Stimulated activated CD4-positive, alpha-beta T cell treated with anti-CD3 and anti-CD28 coated beads, Interleukin-12 subunit alpha, Interleukin-12 subunit beta, amount 100 ng/mL, for 48 hours (primary cell): ENCODE results near the gene NXPE3.

Experiments
- DNase-seq, 3 donors: peaks; one replicate each; pipeline ENCODE4 v3.0.0-alpha.2; 2020; ENCODE audit warnings: low read depth in 2 of 3, low spot score in 1 of 3

NXPE3 gene

GRCh38 chr3:101828691-101829436 is 49.9 kb downstream of the NXPE3 start:
- peak; percentile 29 to 45 (median 45) for DNase-seq

- no peak for DNase-seq
These were observed 50.4 kb downstream of the NXPE3 start for GRCh38 chr3:101829437-101829830.

DNA sequence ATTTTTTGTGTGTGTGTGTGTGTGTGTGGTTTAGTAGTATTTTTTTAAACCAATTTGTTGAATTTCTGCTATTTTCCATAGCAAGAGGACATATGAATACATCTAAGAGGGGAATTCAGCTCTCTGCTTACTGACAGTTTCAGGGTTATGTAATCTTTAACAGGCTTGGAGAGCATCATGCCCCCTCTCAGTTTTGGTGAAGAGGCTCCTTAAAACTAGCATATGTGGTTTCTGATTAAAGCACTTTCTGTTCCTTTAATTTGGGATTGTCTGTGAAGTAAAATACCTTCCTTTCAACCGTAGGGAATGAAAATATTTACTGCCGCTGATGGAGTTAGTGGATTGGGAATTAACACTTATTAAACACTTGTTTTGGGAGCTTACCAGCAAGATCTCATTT is 50.9 kb downstream of the NXPE3 start:
- no peak for DNase-seq

DNA sequence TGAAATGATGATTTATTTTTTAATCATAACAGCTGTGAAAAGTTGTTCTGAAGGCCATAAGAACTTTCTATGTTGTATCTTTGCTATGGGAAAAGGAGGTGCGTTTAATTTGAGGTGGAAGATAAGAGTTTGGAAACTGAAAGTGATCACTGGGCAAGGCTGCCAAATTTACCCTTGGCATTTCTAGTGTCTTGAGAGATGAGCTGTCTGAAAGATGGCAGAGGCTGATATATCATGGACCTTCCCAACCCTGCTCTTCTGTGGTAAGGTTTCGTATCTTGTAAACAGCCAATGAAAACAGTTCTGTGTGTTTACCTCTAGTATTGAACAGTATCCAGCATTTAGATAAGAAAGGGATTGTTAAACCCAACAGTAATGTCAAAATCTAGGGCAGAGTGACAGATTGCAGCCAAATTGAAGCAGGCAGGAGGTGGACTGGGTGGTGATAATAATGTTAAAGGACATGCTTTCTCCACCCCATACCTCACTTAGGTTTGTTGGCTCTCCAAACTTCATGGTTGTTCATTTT is 54.5 kb downstream of the NXPE3 start:
- no peak for DNase-seq

- DNase-seq = no peak
These were observed 56.7 kb downstream of the NXPE3 start for GRCh38 chr3:101835676-101836075.

DNA sequence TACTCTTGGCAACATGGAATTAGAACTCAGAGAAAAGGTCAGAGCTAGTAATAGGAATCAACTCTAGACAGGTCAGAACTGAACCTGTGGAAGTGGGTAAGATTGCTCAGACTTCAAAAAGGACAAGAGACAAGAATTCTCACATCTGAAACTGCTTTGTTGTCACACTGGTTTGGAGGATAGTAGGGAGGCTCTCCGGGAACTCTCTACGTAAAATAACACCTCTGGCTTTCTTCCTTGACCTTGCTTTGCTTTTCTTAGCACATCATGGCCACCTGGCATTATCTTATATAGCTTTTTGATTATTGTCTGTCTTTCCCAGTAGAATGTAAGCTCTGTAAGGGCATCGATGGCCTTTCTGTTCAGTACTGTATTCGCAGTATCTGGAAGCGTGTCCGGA is 57.1 kb downstream of the NXPE3 start:
- no peak for DNase-seq

DNA sequence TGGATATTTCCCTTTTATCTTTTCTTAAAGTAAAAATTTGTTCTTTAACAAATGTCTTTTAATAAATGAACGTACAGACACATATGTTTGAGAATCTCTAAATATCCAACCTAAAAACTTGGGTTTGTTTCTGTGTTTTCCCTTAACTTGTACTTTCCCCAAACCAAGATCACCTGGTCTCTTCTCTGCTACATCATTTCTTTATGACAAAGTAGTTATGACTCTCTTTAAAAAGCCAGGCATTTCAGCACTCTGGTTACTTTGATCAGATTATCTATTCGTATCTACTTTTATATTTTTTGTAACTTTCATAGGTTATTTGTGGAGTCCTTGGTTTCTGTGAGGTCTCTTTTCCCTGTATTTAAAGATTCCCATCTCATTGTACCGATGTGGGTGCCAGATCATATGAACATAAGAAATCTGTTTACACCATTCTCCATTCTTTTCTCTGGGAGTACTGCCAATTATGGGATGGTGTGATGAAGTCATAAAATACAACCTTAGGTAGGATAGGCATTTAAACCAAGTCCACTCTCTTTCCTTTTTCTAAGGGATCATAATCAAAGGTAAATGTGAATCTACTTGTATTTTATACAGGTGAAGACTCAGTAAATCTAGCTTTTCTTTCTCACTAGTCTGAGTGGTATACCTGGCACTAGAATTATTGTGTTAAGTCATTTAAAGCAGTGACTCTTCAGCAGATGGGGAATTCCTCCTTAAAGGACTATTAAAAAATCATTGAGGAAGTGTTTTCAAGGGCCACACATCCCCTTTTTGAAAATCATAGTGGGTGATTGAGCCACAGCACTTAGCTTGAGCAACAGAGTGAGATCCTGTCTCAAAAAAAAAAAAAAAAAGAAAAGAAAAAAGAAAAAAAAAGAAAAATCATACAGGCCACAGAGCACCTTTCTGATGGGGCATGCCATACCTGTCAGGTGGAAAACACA is 57.9 kb downstream of the NXPE3 start:
- no peak for DNase-seq

DNA sequence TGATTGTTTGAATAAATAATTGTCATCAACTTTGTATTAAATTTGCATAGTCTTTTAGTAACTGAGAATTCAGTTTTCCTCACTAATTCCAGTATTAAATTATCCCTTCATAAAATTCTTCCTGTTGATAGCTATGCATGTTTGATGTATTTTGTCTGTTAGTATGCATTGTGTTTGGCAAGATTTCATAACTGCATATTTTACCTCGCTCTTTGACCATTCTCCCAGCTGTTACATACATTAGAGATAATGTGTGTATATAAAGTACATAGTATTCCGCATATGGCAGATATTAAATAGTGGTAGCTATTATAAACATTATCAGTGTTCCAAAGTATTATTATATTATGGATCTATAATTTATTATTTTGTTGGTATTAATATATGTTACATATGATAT is 59.7 kb downstream of the NXPE3 start:
- DNase-seq = no peak

DNA sequence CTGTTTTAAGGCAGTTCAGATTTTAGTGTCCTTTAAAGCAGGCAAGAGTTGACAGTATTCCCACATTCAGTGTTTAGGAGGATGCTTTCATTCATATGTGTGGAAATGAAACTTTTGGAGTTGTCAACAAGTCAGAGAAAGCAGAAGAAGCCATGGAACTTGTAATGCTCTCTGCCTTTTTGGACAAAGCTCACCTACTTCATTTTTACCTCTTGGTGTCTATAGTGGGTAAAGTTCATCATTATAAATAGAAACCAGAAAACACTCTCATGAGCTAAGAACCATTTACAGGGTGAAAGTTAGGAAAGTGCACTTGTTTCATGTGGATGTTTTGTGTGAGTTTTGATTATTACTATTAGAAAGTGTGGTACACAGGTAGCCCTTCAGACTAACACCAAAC is 61.1 kb downstream of the NXPE3 start:
- DNase-seq = no peak

DNA sequence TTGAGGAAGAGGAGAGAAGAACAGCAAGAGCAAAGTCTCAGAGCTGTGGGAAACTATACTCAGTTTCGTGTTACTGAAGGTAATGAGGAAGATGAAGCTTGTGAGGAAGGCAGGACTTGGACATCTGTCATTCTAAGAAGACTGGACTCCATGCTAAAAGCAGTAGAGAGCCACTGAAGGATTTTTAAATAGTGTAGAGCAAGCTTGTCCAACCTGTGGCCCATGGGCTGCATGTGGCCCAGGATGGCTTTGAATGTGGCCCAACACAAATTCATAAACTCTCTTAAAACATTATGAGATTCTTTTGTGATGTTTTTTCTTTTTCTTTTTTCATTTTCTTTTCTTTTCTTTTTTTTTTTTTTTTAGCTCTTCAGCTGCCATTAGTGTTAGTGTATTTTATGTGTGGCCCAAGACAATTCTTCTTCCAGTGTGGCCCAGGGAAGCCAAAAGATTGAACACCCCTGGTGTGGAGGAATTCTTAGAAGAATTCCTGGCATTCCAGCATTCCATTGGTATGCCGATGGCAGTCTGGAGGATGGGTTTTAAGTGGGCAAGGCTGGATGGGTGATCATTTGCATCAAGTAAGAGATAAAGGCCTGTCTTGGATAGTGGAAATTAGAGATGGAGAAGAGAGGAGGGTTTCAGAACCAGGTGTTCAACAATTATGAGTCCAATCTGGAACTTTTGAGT is 63.4 kb downstream of the NXPE3 start:
- no peak for DNase-seq

- DNase-seq = no peak
These were observed 63.9 kb downstream of the NXPE3 start for GRCh38 chr3:101842935-101843330.

GRCh38 chr3:101845425-101845824 is 66.4 kb downstream of the NXPE3 start:
- DNase-seq = no peak

DNA sequence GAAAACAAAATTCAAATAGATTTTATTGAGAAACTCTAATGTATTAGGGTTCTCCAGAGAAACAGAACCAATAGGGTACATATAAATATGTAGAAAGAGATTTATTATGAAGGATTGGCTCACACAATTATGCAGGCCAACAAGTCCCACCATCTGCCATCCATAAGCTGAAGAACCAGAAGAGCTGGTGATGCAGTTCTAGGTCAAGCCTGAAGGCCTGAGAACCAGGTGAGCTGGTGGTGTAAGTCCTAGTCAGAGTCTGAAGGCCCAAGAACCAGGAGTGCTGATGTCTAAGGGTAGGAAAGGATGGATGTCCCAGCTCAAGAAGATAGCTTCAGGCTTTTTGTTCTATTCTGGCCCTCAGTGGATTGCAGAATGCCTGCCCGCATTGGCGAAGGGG is 67.7 kb downstream of the NXPE3 start:
- no peak for DNase-seq

DNA sequence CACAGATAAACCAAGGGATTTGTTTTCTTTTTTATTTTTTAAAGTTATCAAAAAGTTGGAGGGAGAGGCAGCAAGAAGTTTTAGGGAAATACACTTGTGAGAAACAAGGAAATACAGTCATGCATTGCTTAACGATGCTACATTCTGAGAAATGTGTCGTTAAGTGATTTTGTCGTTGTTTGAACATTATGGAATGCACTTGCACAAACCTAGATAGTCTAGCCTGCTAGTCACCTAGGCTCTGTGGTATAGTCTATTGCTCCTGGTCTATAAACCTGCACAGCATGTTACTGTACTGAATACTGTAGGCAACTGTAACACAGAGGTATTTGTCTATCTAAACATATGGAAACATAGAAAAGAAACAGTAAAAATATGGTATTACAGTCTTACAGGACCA is 68.3 kb downstream of the NXPE3 start:
- DNase-seq = no peak

DNA sequence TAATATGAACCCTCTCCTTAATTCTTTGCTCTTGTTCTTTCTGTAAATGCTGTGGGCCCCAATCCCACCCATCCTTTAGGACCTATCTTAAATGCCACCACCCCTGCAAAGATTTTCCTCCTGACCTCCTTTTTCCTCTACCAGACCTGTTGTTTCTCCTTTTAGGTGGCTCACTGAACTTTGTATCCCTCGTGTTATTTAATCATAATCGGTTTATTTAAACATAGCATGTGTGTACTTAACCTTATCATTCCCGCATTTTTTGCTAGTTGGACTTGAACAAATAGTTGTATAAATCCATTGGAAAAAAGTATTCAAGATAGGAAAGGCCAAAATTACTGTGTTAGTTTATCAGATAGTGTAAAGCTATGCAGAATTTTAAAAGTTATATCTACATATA is 69.3 kb downstream of the NXPE3 start:
- no peak for DNase-seq

DNA sequence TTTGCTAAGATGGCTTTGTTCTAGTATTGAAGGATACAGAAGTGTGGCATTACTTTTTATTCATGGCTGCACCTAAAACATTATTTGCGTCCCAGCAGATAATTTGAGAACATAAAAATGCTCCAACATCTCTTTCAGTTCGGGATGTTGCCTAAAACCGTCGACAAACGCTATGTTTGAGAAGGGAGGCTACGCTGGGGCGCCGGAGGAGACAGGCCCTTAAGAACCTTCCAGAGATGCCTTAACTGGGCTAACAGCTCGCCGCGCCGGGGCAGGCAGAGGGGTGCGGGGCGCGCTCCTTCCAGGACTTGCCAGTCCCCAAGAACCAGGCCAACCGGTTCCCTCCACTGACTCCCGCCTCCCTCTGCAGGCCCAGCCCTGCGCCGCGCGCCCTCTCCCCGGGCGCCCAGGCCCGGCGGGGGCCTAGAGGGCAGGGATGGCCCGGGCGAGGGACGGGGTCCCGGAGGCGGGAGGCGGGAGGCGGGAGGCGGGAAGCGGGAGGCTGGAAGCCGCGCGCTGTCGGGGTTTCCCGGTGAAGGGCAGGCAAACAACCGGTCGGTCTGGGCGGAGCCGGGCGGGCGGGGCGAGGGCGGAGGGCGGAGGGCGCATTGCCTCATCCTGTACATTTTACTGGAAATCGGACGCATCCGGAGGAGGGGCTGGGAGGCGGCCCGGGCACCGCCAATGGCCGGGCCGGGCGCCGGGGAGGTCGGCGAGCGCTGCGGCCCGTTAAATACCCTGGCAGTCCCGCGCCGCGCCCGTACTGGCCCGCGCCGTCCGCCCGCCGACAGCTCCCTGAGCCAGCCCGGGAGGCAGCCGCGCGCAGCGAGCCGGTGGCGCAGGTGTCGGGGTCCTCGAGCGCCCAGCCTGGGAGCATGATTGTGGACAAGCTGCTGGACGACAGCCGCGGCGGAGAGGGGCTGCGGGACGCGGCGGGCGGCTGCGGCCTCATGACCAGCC is 70.0 kb downstream of the NXPE3 start, which contains the start of gene NFKBIZ:
Gene NFKBIZ (plus strand): TSS at position 761 of the 960 bp plus-strand sequence. CDS start 115 bp downstream, at position 876.
- peak; percentile 86 to 94 (median 92) for DNase-seq

DNA sequence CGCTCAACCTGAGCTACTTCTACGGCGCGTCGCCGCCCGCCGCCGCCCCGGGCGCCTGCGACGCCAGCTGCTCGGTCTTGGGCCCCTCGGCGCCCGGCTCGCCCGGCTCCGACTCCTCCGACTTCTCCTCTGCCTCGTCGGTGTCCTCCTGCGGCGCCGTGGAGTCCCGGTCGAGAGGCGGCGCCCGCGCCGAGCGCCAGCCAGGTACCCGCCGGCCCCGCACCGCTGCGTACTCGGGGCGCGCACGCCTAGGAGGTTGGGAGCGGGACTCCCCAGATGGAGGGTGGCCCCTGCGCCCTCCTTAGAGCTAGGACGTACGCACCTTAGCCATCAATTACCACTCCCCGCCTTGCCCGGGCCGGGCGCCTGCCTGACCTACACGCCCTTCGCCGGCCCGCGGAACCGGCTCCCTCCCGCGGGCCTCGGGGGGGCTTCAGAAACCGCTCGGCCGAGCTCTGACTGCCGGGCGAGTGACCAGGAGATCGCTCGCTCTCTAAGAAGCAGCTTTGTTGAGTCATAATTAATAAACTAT is 70.8 kb downstream of the NXPE3 start:
- DNase-seq = peak in 2 of 3 donors; percentile 35 to 38

- peak; percentile 26 to 60 (median 35) for DNase-seq
These were observed 71.4 kb downstream of the NXPE3 start for GRCh38 chr3:101850246-101851051.
